Measurements from ENCODE around the gene IGSF23.

The IGSF23 gene

DNA sequence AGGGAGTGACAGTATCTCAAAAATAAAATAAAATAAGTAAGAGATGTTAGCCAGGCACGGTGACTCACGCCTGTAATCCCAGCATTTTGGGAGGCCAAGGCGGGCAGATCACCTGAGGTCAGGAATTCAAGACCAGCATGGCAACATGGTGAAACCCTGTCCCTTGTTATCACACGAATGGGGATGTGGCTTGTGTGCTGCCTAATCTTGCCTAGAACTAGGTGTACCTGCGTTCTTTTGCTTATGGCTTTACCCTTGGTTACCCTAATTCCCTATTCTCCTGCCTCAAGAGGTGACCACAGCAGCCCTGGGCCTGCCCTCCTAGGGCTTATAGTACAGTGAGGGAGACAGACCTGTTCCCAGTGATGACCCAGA, 24.0 kb downstream of the IGSF23 start:
- DNase-seq (ENCODE audit: low read depth in 2 of 3, low spot score in 2 of 3), result no peak

DNA sequence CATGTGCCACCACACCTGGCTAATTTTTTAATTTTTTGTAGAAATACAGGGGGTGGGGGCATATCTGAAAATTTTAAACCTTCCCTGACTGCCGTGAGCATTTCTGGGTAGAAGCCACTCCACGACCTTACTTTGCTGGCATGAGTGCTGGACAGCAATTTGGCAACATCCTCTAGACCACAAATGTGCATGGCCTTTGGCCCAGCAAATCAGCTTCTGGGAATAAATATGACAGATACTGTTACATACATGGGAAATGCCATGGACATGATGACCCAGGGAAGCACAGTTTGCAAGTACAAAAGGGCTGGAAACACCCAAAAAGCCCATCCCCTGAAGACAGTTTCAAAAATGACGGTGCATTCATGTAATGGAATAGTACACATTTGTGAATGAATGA, 27.2 kb downstream of the IGSF23 start:
- DNase-seq (ENCODE audit: low read depth in 2 of 3, low spot score in 2 of 3), result no peak

DNA sequence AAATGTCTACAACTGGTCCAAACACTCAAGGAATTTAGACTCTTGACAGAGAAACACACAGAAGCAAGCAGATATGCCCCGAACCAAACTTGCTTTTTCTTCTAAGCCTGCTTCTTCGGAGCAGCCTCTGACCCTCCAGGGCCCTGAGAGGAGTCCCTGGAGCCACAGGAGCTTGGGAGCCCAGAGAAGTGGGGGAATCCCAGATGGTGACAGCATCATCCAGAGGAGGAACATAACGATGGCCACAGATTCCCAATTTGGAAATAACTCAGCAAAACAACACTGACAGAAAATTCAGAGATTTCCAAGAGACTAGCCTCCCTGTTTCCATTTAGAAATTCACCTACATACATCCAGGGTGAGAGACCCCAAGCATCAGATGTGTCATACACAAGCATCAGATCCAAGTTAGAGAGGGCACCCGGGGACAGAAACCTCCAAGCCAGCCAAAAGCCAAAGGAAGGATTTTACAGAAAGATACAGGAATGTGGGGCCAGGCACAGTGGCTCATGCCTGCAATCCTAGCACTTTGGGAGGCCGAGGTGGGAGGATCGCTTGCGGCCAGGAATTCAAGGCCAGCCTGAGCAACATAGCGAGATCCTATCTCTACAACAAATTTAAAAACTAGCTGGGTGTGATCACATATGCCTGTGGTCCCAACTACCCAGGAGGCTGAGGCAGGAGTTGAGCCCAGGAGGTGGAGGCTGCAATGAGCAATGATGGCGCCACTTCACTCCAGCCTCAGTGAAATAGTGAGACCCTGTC, 28.3 kb downstream of the IGSF23 start:
- DNase-seq (ENCODE audit: low read depth in 2 of 3, low spot score in 2 of 3), result no peak

DNA sequence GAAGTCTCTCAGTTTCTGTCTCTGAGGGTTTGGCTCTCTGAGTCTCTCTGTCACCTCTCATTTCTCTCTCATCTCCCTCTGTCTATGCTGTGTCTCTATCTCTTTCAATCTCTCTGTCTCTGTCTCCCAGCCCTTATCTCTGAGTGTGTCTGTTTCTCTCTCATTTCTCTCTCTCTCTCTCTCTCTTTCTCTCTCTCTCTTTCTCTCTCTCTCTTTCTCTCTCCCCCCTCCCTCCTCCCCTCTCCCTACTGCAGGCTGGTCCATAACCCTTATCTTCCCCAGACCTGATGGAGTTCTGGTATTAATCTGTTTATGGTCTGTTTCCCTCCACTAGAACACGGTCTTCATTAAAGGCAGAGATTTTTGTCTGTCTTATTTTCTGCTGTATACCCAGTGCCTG, 29.0 kb downstream of the IGSF23 start:
- no peak for DNase-seq (ENCODE audit: low read depth in 2 of 3, low spot score in 2 of 3)

DNA sequence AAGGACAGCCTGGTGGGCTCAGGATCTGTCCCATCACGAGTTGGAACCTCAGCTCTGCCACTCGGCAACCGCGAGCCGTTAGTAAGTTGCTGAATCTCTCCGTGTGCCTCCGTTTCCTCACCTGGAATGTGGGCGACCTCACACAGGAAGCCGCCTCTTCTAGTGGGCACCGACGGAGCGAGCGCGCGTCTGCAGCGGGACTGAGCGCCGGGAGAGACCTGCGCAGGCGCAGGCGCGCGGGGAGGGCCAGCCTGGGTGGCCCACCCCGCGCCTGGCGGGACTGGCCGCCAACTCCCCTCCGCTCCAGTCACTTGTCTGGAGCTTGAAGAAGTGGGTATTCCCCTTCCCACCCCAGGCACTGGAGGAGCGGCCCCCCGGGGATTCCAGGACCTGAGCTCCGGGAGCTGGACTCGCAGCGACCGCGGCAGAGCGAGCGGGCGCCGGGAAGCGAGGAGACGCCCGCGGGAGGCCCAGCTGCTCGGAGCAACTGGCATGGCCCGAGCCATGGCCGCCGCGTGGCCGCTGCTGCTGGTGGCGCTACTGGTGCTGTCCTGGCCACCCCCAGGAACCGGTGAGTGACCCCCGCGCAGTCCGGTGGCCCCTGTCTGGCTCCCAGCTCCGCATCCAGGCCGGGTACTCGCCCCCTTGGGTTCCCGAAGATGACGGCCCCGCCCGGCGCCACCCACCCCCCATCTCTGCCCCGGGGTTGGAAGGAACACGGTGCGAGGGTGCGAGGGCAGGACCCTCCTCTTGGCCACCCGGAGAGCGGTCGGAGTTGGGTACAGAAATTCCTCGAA, 30.4 kb downstream of the IGSF23 start, which contains the start of gene PVR:
Gene PVR, plus strand, starts transcription at position 306 of the 797 bp plus-strand sequence. Its CDS starts 187 bp downstream, at position 493.
- DNase-seq (ENCODE audit: low read depth in 2 of 3, low spot score in 2 of 3), result peak; percentile 23 to 35 (median 24)

DNA sequence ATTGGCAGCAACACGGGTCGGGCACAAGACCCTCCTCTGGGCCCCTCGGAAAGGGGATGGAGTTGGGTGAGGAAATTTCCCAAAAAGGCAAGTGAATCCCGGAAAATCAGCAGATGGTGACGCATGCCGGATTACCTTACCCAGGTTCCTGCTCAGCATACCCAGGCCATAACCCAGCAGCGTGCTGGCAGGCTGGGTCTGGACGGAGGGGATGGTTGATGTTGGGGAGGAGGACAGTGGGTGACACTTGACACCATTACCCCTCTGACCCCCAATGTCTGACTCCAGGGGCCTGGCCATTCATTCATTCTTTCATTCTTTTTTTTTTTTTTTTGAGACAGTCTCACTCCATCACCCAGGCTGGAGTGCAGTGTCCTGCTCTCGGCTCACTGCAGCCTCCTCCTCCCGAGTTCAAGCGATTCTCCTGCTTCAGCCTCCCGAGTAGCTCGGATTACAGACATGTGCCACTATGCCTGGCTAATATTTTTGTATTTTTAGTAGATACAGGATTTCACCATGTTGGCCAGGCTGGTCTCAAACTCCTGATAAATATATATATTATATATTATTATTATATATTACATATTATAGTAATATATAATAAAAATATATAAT, 31.1 kb downstream of the IGSF23 start:
- no peak for DNase-seq (ENCODE audit: low read depth in 2 of 3, low spot score in 2 of 3)

DNA sequence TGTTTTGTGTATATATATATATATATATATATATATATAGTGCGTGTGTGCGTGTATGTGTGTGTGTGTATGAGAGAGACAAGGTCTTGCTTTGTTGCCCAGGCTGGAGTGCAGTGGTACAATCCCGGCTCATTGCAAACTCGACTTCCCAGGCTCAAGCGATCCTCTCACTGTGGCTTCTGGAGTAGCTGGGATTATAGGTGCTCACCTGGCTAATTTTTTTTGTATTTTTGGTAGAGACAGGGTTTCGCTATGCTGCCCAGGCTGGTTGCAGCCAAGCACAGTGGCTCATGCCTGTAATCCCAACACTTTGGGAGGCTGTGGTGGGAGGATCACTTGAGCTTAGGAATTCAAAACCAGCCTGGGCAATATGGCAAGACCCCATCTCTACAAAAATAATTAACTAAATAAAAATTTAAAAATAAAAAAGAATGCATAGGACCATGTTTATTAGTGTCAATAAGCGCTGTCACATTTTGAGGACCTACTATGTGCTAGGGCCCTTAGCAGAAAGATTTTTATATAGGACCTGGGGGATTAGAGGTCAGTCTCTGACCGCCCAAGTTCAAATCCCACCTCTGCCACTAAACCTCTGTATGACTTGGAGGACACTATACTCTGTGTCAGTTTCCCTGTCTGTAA, 32.2 kb downstream of the IGSF23 start:
- DNase-seq (ENCODE audit: low read depth in 2 of 3, low spot score in 2 of 3), result no peak

DNA sequence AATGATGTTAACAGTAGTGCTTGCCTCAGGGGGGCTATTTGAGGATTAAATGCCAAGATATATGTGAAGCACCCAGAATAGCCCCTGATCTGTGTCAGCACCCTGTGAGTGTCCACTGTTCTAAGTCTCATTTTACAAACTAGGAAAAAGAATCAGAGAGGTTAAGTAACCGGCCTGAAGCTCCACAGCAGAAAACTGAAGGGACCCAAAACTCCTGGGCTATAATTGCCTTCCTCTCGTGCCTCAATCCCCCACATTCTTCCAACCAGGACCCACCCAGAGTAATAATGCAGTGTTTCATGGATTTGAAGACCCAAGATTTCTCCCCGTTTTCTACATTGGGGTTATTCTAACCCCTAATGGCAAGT, 32.7 kb downstream of the IGSF23 start:
- no peak for DNase-seq (ENCODE audit: low read depth in 2 of 3, low spot score in 2 of 3)

DNA sequence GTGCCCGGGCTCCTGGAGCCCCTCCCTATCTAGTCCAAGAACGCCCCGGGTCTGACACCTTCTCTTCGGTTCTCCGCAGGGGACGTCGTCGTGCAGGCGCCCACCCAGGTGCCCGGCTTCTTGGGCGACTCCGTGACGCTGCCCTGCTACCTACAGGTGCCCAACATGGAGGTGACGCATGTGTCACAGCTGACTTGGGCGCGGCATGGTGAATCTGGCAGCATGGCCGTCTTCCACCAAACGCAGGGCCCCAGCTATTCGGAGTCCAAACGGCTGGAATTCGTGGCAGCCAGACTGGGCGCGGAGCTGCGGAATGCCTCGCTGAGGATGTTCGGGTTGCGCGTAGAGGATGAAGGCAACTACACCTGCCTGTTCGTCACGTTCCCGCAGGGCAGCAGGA, 33.8 kb downstream of the IGSF23 start:
- no peak for DNase-seq (ENCODE audit: low read depth in 2 of 3, low spot score in 2 of 3)

DNA sequence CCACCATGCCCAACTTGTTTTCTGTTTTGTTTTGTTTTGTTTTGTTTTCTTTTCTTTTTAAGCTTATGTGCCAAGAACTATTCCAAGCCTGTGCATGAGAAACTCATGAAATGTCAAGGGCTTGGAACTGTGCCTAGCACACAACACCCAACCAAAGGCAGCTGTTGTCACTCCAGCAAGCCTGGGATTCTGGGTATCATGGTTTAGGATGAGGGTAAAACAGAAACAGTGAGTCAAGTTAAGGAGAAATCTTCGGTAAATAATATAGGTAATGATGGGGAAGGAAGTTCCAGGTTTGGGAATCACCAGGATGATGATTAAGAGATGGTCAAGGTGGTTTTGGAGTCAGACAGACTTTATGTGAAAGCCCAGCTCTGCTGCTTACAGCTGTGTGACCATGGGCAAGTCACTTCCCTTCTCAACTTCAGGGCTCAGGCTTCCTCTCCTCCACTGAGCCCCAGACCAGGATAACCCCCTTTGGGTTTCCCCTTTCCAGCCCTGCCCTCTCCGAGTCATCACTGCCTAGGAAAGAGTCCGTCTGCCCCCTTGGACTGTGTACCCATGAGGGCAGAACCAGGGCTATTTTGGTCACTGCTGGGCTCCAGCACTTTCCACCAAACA, 35.4 kb downstream of the IGSF23 start:
- DNase-seq (ENCODE audit: low read depth in 2 of 3, low spot score in 2 of 3), result no peak

DNA sequence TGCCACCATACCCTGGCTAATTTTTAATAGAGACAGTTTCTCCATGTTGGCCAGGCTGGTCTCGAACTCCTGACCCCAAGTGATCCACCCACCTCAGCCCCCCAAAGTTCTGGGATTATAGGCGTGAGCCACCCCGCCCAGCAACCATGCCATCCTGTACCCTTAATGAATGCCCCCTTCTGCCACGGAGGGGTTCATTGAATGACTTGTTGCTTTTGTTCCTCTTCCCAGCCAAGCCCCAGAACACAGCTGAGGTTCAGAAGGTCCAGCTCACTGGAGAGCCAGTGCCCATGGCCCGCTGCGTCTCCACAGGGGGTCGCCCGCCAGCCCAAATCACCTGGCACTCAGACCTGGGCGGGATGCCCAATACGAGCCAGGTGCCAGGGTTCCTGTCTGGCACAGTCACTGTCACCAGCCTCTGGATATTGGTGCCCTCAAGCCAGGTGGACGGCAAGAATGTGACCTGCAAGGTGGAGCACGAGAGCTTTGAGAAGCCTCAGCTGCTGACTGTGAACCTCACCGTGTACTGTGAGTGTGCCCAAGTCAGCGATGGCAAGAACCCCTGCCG, 36.3 kb downstream of the IGSF23 start:
- DNase-seq (ENCODE audit: low read depth in 2 of 3, low spot score in 2 of 3), result no peak

DNA sequence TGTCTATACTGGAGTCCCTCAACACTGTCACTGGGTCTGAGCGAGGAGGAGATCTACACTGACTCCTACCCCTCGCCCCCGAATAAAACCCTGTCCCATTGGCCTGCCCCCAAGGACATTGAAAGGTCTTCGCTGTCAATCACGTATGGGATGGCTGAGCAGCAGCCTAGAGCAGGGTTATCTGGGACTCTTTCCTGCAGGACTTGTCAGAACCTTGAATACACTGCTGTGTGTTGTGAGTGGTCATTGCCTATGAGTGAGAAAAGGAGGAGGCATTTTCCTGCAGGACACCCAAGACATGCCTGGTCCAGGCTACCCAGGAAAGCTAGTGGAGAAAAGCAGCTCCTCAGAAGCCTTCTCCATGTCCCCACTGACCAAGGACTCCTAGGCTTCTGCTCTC, 40.0 kb downstream of the IGSF23 start:
- DNase-seq (ENCODE audit: low read depth in 2 of 3, low spot score in 2 of 3), result no peak

DNA sequence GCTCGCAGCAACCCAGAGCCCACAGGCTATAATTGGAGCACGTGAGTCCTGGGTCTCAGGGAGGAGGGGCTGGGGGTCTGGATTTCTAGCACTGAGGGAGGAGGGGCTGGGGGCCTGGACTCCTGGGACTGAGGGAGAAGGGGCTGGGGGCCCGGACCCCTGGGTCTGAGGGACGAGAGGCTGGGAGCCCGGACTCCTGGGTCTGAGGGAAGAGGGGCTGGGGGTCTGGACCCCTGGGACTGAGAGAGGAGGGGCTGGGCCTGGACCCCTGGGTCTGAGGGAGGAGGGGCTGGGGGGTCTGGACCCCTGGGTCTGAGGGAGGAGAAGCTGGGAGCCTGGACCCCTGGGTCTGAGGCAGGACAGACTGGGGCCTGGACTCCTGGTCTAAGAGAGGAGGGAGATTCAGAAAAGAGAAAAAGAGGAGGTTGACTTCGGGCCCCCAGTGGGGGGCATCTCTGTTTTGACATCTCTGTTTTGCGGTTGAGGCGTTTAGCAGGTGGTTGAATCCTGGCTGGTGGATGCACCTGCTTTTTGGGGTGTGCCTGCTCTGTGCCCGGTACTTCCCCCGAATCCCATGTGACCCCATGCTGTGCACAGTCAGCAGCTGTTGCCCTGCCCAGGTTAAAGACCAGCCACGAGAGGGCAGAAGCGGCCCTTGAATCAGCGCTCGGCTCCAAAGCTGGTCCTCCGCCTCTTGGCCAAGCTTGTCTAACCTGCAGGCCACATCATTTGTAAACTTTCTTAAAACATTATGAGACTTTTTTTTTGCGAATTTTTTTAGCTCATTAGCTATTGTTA, 40.8 kb downstream of the IGSF23 start:
- peak in 2 of 3 experiments; percentile 16 to 36 for DNase-seq (ENCODE audit: low read depth in 2 of 3, low spot score in 2 of 3)

DNA sequence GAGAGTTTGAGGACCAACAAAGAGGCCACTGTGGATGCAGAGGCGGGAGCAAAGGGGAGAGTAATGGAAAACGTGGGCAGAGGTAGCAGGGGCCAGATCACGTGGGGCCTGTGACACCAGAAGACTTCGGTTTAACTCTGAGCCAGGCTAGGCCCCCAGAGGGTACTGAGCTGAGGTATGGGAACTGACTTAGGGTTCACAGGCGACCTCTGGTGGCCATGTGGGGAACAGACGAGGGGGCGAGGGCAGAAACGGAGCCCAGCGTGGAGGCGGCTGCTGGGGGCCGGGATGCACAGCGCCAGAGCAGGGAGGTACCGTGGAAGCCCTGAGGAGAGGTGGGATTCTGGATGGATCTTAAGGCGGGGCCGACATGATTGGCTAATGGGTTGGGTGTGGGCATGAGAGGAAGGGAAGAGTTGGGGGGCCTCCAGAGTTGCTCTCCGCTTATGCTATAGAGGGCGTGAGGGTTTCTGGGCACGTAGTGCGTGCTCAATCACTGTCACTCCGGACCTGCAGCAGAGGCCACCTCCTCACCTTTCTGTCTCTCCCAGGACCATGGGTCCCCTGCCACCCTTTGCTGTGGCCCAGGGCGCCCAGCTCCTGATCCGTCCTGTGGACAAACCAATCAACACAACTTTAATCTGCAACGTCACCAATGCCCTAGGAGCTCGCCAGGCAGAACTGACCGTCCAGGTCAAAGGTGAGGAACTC, 44.0 kb downstream of the IGSF23 start:
- peak; percentile 41 to 55 (median 48) for DNase-seq (ENCODE audit: low read depth in 2 of 3, low spot score in 2 of 3)

DNA sequence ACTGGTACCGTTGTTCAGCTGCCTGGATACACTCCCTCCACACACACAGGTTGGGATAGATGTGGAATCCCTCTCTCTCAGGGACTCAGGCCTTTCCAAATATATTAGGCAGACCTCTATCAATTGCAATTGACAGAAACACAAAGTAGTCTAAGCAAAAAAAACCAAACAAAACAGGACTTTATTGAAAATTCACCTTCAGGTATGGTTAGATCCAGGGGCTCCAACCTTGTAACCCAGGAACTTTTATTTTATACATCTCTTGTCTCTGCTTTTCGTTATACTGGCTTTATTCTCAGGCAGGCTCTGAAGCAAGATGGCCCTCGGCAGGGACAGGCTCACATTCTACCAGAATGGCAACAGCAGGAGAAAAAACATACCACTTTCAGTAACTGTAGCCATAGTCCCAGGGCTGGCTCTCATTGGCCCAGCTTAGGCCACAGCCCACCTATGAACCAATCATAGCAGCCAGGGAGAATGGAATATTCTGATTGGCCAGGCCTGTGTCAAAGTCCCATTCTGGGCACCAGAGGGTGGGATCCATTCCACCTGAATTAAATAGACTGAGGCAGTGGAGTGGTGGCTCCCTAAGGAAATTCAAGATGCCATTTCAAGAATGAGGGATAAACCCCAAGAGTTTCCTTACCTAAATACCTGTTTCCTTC, 44.8 kb downstream of the IGSF23 start:
- no peak for DNase-seq (ENCODE audit: low read depth in 2 of 3, low spot score in 2 of 3)

DNA sequence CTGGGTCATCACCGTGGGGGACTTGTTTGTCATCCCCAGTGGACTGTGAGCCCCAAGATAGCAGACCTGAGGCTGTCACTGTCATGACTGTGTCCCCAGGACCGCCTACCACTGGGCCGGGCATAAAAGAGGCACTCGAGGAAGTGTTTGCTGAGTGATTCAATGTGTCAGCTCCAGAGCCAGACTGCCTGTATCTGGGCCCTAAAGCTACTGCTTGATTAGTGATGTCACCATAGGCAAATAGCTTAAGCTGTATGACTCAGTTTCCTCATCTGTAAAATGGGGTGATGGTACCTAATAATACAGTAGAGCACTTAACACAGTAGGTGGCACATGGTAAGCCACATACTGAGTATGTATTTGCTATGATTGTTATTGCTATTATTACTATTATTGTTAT, 46.7 kb downstream of the IGSF23 start:
- DNase-seq (ENCODE audit: low read depth in 2 of 3, low spot score in 2 of 3), result no peak

DNA sequence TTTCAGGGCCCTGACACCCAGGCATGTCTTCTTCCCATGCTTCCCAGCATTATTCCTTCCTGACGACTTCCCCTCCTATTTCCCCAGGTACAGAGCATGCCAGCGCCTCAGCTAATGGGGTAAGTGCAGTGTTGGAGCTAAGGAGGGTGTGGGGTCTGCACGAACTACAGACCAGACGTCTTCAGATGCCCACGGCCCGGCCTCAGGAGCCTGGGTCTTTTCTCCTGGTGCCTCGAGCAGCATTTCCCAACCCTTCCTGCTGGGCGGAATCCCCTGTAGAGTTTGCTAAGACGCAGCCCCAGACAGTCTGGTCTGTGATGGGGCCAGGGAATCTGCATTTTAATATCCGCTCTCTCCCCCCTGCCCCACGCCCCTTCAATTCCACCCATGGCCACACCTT, 47.8 kb downstream of the IGSF23 start:
- no peak for DNase-seq (ENCODE audit: low read depth in 2 of 3, low spot score in 2 of 3)

DNA sequence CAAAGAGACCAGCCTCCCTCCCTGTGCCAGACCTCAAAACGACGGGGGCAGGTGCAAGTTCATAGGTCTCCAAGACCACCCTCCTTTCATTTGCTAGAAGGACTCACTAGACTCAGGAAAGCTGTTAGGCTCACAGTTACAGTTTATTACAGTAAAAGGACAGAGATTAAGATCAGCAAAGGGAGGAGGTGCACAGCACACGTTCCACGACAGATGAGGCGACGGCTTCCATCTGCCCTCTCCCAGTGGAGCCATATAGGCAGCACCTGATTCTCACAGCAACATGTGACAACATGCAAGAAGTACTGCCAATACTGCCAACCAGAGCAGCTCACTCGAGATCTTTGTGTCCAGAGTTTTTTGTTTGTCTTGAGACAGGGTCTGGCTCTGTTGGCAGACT, 48.5 kb downstream of the IGSF23 start:
- no peak for DNase-seq (ENCODE audit: low read depth in 2 of 3, low spot score in 2 of 3)
